Effector memory CD8-positive, alpha-beta T cell (primary cell): ENCODE results near the gene DUSP6.
A peak's percentile ranks its signal among the peaks of the same experiment; 100 is the strongest.

Experiments
- ATAC-seq: fragments of 150-1000 bp; cut with Tn5 transposase; replicated peaks from 2 replicates; pipeline ENCODE4 v1.10.0; 2021; ENCODE audit warnings: mild to moderate bottlenecking, moderate library complexity
- DNase-seq, 3 experiments: peaks; one replicate each; pipeline ENCODE4 v3.0.0; 2021
- H3K27ac Mint-ChIP-seq, 2 donors: one replicate each; pipeline ENCODE4 v1.8.0; 2022; ENCODE audit warnings: mild to moderate bottlenecking in 2 of 2, mixed read lengths in 2 of 2, moderate library complexity in 2 of 2
- H3K27me3 Mint-ChIP-seq, 2 donors: one replicate each; pipeline ENCODE4 v1.8.0; 2022; ENCODE audit warnings: mixed read lengths in 2 of 2
- H3K36me3 Mint-ChIP-seq: one replicate; pipeline ENCODE4 v1.8.0; 2022; ENCODE audit warnings: mild to moderate bottlenecking, moderate library complexity, mixed read lengths; ENCODE audit not compliant: insufficient read depth
- H3K4me1 Mint-ChIP-seq, 2 donors: one replicate each; pipeline ENCODE4 v1.8.0; 2022; ENCODE audit warnings: low read depth in 2 of 2, mixed read lengths in 2 of 2
- H3K4me3 Mint-ChIP-seq, 2 donors: one replicate each; pipeline ENCODE4 v1.8.0; 2022; ENCODE audit warnings: mild to moderate bottlenecking in 2 of 2, mixed read lengths in 2 of 2, moderate library complexity in 2 of 2
- H3K9me3 Mint-ChIP-seq, 2 donors: one replicate each; pipeline ENCODE4 v1.8.0; 2022; ENCODE audit warnings: mixed read lengths in 2 of 2

DUSP6 gene

GRCh38 chr12:89383235-89384049 lies 31.1 kb upstream of the DUSP6 start:
- Mint-ChIP-seq H3K4me1 (peaks cover 0 to 3% of the 10 kb centered on the region in 2 donors), H3K9me3 (no peaks in the 10 kb centered on the region), H3K27ac (no peak overlapping the region), H3K36me3 (no peaks in the 10 kb centered on the region), H3K27me3 (no peaks in the 10 kb centered on the region), H3K4me3 (no peak overlapping the region)
- DNase-seq, result no peak
- ATAC-seq, result no peak

GRCh38 chr12:89382328-89382727 lies 30.0 kb upstream of the DUSP6 start:
- H3K9me3 Mint-ChIP-seq, result no peaks in the 10 kb centered on the region
- H3K4me1 Mint-ChIP-seq, result peaks cover 0 to 3% of the 10 kb centered on the region in 2 donors
- no peaks in the 10 kb centered on the region for H3K36me3 Mint-ChIP-seq
- no peaks in the 10 kb centered on the region for H3K27me3 Mint-ChIP-seq
- DNase-seq (no peak), ATAC-seq (no peak)
- H3K4me3 Mint-ChIP-seq, result no peak overlapping the region
- no peak overlapping the region for H3K27ac Mint-ChIP-seq

GRCh38 chr12:89379839-89380467 lies 27.7 kb upstream of the DUSP6 start:
- DNase-seq (no peak), ATAC-seq (no peak)
- Mint-ChIP-seq H3K36me3 (no peaks in the 10 kb centered on the region), H3K4me3 (no peak overlapping the region), H3K4me1 (peaks cover 16 to 17% of the 10 kb centered on the region in 2 donors), H3K9me3 (no peaks in the 10 kb centered on the region), H3K27ac (no peak overlapping the region), H3K27me3 (no peaks in the 10 kb centered on the region)

GRCh38 chr12:89379148-89379838 lies 27.0 kb upstream of the DUSP6 start:
- H3K4me3 Mint-ChIP-seq, result no peak overlapping the region
- ATAC-seq (no peak), DNase-seq (no peak)
- H3K9me3 Mint-ChIP-seq, result no peaks in the 10 kb centered on the region
- H3K36me3 Mint-ChIP-seq, result no peaks in the 10 kb centered on the region
- peaks cover 16 to 17% of the 10 kb centered on the region in 2 donors for H3K4me1 Mint-ChIP-seq
- H3K27me3 Mint-ChIP-seq, result no peaks in the 10 kb centered on the region
- no peak overlapping the region for H3K27ac Mint-ChIP-seq

GRCh38 chr12:89376844-89377243 lies 24.5 kb upstream of the DUSP6 start:
- H3K27me3 Mint-ChIP-seq, result no peaks in the 10 kb centered on the region
- no peak for ATAC-seq
- no peak overlapping the region for H3K4me3 Mint-ChIP-seq
- peaks cover 14 to 16% of the 10 kb centered on the region in 2 donors for H3K4me1 Mint-ChIP-seq
- H3K9me3 Mint-ChIP-seq, result no peaks in the 10 kb centered on the region
- peak overlapping the region in 1 of 2 donors; percentile 54 for H3K27ac Mint-ChIP-seq
- no peaks in the 10 kb centered on the region for H3K36me3 Mint-ChIP-seq
- no peak for DNase-seq

GRCh38 chr12:89376202-89376529 lies 23.9 kb upstream of the DUSP6 start:
- no peaks in the 10 kb centered on the region for H3K9me3 Mint-ChIP-seq
- DNase-seq (no peak), ATAC-seq (peak; percentile 34)
- H3K27ac Mint-ChIP-seq, result peak overlapping the region; percentile 24 to 54
- no peaks in the 10 kb centered on the region for H3K36me3 Mint-ChIP-seq
- H3K27me3 Mint-ChIP-seq, result no peaks in the 10 kb centered on the region
- H3K4me1 Mint-ChIP-seq, result peaks cover 14 to 16% of the 10 kb centered on the region in 2 donors
- peak overlapping the region; percentile 20 to 25 for H3K4me3 Mint-ChIP-seq

- Mint-ChIP-seq H3K9me3 (no peaks in the 10 kb centered on the region), H3K4me1 (peaks cover 14 to 16% of the 10 kb centered on the region in 2 donors), H3K36me3 (no peaks in the 10 kb centered on the region), H3K27me3 (no peaks in the 10 kb centered on the region), H3K4me3 (no peak overlapping the region), H3K27ac (no peak overlapping the region)
- ATAC-seq, result no peak
- DNase-seq, result no peak
These were observed 21.7 kb upstream of the DUSP6 start for GRCh38 chr12:89373763-89374572.

- H3K27ac Mint-ChIP-seq, result no peak overlapping the region
- no peaks in the 10 kb centered on the region for H3K9me3 Mint-ChIP-seq
- DNase-seq (no peak), ATAC-seq (no peak)
- no peak overlapping the region for H3K4me3 Mint-ChIP-seq
- peaks cover 14 to 16% of the 10 kb centered on the region in 2 donors for H3K4me1 Mint-ChIP-seq
- H3K36me3 Mint-ChIP-seq, result no peaks in the 10 kb centered on the region
- no peaks in the 10 kb centered on the region for H3K27me3 Mint-ChIP-seq
These were observed 20.5 kb upstream of the DUSP6 start for GRCh38 chr12:89372584-89373370.

- ATAC-seq, result no peak
- DNase-seq, result no peak
- H3K36me3 Mint-ChIP-seq, result no peaks in the 10 kb centered on the region
These were observed 18.5 kb upstream of the DUSP6 start for GRCh38 chr12:89370850-89371249.

GRCh38 chr12:89370421-89370831 lies 18.1 kb upstream of the DUSP6 start:
- H3K36me3 Mint-ChIP-seq, result no peaks in the 10 kb centered on the region
- H3K27me3 Mint-ChIP-seq, result no peaks in the 10 kb centered on the region
- peaks cover under 1 to 2% of the 10 kb centered on the region in 2 donors for H3K4me1 Mint-ChIP-seq
- DNase-seq (no peak), ATAC-seq (no peak)
- H3K4me3 Mint-ChIP-seq, result no peak overlapping the region
- H3K9me3 Mint-ChIP-seq, result no peaks in the 10 kb centered on the region
- no peak overlapping the region for H3K27ac Mint-ChIP-seq

More at GRCh38 chr12:89370850-89371249, 18.5 kb upstream of the DUSP6 start:
- H3K9me3 Mint-ChIP-seq, result no peaks in the 10 kb centered on the region
- H3K27ac Mint-ChIP-seq, result no peak overlapping the region
- H3K27me3 Mint-ChIP-seq, result no peaks in the 10 kb centered on the region
- H3K4me3 Mint-ChIP-seq, result no peak overlapping the region
- peaks cover 5 to 6% of the 10 kb centered on the region in 2 donors for H3K4me1 Mint-ChIP-seq

- ATAC-seq (no peak), DNase-seq (no peak)
- Mint-ChIP-seq H3K27me3 (no peaks in the 10 kb centered on the region), H3K27ac (no peak overlapping the region), H3K9me3 (no peaks in the 10 kb centered on the region), H3K36me3 (no peaks in the 10 kb centered on the region), H3K4me1 (no peaks in the 10 kb centered on the region), H3K4me3 (no peak overlapping the region)
These were observed 16.9 kb upstream of the DUSP6 start for GRCh38 chr12:89369166-89369565.

GRCh38 chr12:89368391-89368790 lies 16.1 kb upstream of the DUSP6 start:
- no peak for ATAC-seq
- H3K4me1 Mint-ChIP-seq, result no peaks in the 10 kb centered on the region
- H3K27ac Mint-ChIP-seq, result no peak overlapping the region
- H3K36me3 Mint-ChIP-seq, result no peaks in the 10 kb centered on the region
- no peak for DNase-seq
- no peaks in the 10 kb centered on the region for H3K27me3 Mint-ChIP-seq
- H3K9me3 Mint-ChIP-seq, result no peaks in the 10 kb centered on the region
- no peak overlapping the region for H3K4me3 Mint-ChIP-seq
